Kidney (tissue), 11 donors: ENCODE results near the gene OR5W2. TPM values are rescaled to one million over a fixed set of nuclear protein-coding genes. Genes with fewer than 3 reads are reported as not detected.
"Not testable (repeated sequence)": the region's sequence is repeated elsewhere in the genome, so short reads cannot be mapped to it uniquely, and the experiment has no call there.

Experiments used
- DNase-seq, 5 donors: peaks; one replicate each; pipeline ENCODE4 v3.0.0-alpha.2; 2013 to 2020
- FAIRE-seq: peaks from 2 replicates; lab custom pipeline; 2012; peaks lifted over from hg19 to GRCh38; lab: Jason Lieb, UNC
- H3K27ac ChIP-seq, 2 donors: one replicate each; pipeline ENCODE4 v1.7.0; 2013; ENCODE audit warnings: low read depth in 2 of 2, low read length in 2 of 2, inconsistent platforms in 1 of 2
- H3K27me3 ChIP-seq: one replicate; pipeline ENCODE4 v1.7.1; 2013; ENCODE audit warnings: low read length, inconsistent platforms; ENCODE audit not compliant: control insufficient read depth, insufficient read depth
- H3K36me3 ChIP-seq, 3 donors: one replicate each; pipeline versions ENCODE4 v1.7.0 to v1.7.1; 2013; ENCODE audit warnings: low read length in 3 of 3, control low read depth in 1 of 3, inconsistent platforms in 1 of 3; ENCODE audit not compliant: insufficient read depth in 3 of 3, control insufficient read depth in 2 of 3
- H3K4me1 ChIP-seq, 3 donors: one replicate each; pipeline versions ENCODE4 v1.7.0 to v1.7.1; 2013; ENCODE audit warnings: low read length in 3 of 3, inconsistent platforms in 1 of 3, low read depth in 1 of 3; ENCODE audit not compliant: control insufficient read depth in 2 of 3, insufficient read depth in 2 of 3
- H3K4me3 ChIP-seq, 3 donors: one replicate each; pipeline versions ENCODE4 v1.7.0 to v1.8.1; 2013; ENCODE audit warnings: low read length in 3 of 3, control low read depth in 1 of 3, inconsistent platforms in 1 of 3
- H3K9ac ChIP-seq, 3 donors: one replicate each; pipeline versions ENCODE4 v1.7.0 to v1.7.1; 2013; ENCODE audit warnings: low read length in 3 of 3, control low read depth in 1 of 3, inconsistent platforms in 1 of 3
- H3K9me3 ChIP-seq, 3 donors: one replicate each; pipeline versions ENCODE4 v1.7.0 to v1.7.1; 2013; ENCODE audit warnings: low read length in 3 of 3, control low read depth in 1 of 3, inconsistent platforms in 1 of 3; ENCODE audit not compliant: control insufficient read depth in 2 of 3, insufficient read depth in 1 of 3
- intact Hi-C: fragments of 100-400 bp; cut with DNase I; formaldehyde crosslinking; loops from one replicate; pipeline ENCODE4 v1.11.1; 2022
- polyA plus RNA-seq: library from polyadenylated mRNA; stranded (reverse); fragments of 350-450 nt; fragmentation: Illumina TruSeq; extraction: RNeasy Lipid Tissue Mini Kit (QIAGEN cat#74804); gene quantifications from one replicate; pipeline ENCODE4 v1.2.3, GENCODE V29; 2014; ENCODE audit warnings: low read depth, low replicate concordance; ENCODE audit not compliant: insufficient read depth
- total RNA-seq: library from RNA; stranded (reverse); fragmentation: NEBNext Ultra II Directional; extraction: Animal tissue kit (Norgen Biotek cat#: 25700); gene quantifications from one replicate; pipeline ENCODE4 v1.2.1, GENCODE V29; 2021
- donor health status: control.
- donor health status: control.
- donor health status: DM: yes; HTN: yes; CAD: no.
- donor health status: Normal renal cell carcinoma (clear cell type).

Gene OR5W2
- total and polyA plus RNA-seq, 2 donors from 2014 or later: not detected

DNA sequence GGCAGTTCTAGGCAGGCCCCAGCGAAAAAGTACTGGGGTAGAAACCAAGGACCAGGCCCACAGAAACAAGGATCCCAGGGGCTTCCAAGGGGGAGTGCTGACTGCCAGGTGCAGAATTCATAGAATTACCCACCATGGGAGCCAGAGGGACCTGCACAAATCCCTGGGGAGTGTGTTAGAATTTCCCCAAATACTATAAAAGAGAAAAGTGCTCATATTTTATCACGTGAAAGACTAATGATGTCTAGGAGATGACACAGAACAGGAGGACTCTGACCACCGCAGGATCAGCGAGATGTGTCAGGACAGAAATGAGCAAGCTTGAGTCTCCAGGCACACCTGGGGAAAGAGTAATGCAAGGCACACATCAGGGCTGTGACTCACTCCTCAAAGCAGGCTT, 47.0 kb downstream of the OR5W2 start:
- H3K27me3 ChIP-seq, DNase-seq, intact Hi-C loops, H3K9me3 ChIP-seq, H3K4me1 ChIP-seq, FAIRE-seq, H3K36me3 ChIP-seq, H3K9ac ChIP-seq, H3K27ac ChIP-seq, H3K4me3 ChIP-seq: not testable (repeated sequence)

Other genes starting within 250 kb of the OR5W2 start
- not detected for gene OR5D13, start 141.1 kb downstream of the OR5W2 start, total RNA-seq
- gene OR5D13, start 141.1 kb downstream of the OR5W2 start, polyA plus RNA-seq: not detected
- not detected for gene OR5D14, start 119.0 kb downstream of the OR5W2 start, total RNA-seq
- gene OR5D14, start 119.0 kb downstream of the OR5W2 start, polyA plus RNA-seq: not detected
- gene OR5L1, start 103.2 kb downstream of the OR5W2 start, total RNA-seq: not detected
- gene OR5L1, start 103.2 kb downstream of the OR5W2 start, polyA plus RNA-seq: not detected
- not detected for gene OR5D18, start 95.0 kb downstream of the OR5W2 start, total RNA-seq
- not detected for gene OR5D18, start 95.0 kb downstream of the OR5W2 start, polyA plus RNA-seq
- not detected for gene OR5L2, start 87.4 kb downstream of the OR5W2 start, total RNA-seq
- gene OR5L2, start 87.4 kb downstream of the OR5W2 start, polyA plus RNA-seq: not detected
- gene OR5D16, start 75.8 kb downstream of the OR5W2 start, total RNA-seq: not detected
- gene OR5D16, start 75.8 kb downstream of the OR5W2 start, polyA plus RNA-seq: not detected
- gene TRIM51, start 31.3 kb downstream of the OR5W2 start, total RNA-seq: not detected
- not detected for gene TRIM51, start 31.3 kb downstream of the OR5W2 start, polyA plus RNA-seq
- gene OR5I1, start 21.8 kb upstream of the OR5W2 start, total RNA-seq: not detected
- gene OR5I1, start 21.8 kb upstream of the OR5W2 start, polyA plus RNA-seq: not detected
- not detected for gene OR10AG1, start 55.4 kb upstream of the OR5W2 start, total RNA-seq
- not detected for gene OR10AG1, start 55.4 kb upstream of the OR5W2 start, polyA plus RNA-seq
- not detected for gene OR5F1, start 80.0 kb upstream of the OR5W2 start, total RNA-seq
- not detected for gene OR5F1, start 80.0 kb upstream of the OR5W2 start, polyA plus RNA-seq
- gene OR5AS1, start 113.1 kb upstream of the OR5W2 start, total RNA-seq: not detected
- gene OR5AS1, start 113.1 kb upstream of the OR5W2 start, polyA plus RNA-seq: not detected
- gene OR8I2, start 178.7 kb upstream of the OR5W2 start, total RNA-seq: not detected
- gene OR8I2, start 178.7 kb upstream of the OR5W2 start, polyA plus RNA-seq: not detected
- gene OR8H2, start 189.1 kb upstream of the OR5W2 start, total RNA-seq: not detected
- gene OR8H2, start 189.1 kb upstream of the OR5W2 start, polyA plus RNA-seq: not detected
- gene OR8H3, start 207.8 kb upstream of the OR5W2 start, total RNA-seq: not detected
- gene OR8H3, start 207.8 kb upstream of the OR5W2 start, polyA plus RNA-seq: not detected
- not detected for gene OR8J3, start 225.6 kb upstream of the OR5W2 start, total RNA-seq
- not detected for gene OR8J3, start 225.6 kb upstream of the OR5W2 start, polyA plus RNA-seq
- not detected for gene OR8K5, start 245.7 kb upstream of the OR5W2 start, total RNA-seq
- gene OR8K5, start 245.7 kb upstream of the OR5W2 start, polyA plus RNA-seq: not detected